Measurements from ENCODE around the gene GBP2. TPM values are rescaled to one million over a fixed set of nuclear protein-coding genes. Genes with fewer than 3 reads are reported as not detected.
"Not testable (repeated sequence)": the region's sequence is repeated elsewhere in the genome, so short reads cannot be mapped to it uniquely, and the experiment has no call there.

Gene GBP2
- total RNA-seq, 2 donors from 2014 or later, result 154 to 357 TPM

DNA sequence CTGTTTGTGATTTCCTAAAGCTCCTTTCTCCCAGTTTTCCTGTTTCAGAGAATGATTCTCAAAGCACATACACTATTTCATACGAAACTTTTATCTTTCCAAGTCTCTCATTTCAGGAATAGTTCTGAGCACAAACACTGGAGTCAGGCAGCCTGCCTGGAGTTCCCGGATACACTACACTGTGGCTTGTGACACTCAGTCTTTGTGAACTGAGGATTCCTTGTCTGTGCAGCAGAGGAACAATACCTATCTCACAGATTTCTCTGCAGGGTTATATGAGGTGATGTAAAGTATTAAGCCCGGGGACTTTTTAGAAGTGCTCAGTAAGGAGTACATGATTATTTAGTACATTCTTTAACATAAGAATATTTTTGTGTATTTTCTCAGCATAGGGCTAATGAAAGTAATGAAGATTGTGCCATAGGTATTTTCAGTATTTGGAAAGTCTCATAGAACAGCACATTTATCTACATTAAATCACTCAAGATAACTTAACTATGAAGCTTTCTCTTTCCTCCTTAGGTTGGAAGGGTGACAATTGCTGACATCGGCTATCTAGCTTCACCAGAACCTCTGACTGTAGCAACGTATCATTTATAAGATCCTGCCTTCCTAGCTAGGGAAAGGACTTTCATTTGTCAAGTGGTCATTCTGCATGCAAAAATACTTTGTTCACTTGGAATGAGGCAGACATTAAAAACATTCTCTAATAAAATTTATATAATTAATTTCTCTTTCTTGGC, 12.9 kb downstream of the GBP2 start:
- Mint-ChIP-seq H3K9me3 (no peaks in the 10 kb centered on the region), H3K4me1 (ENCODE audit: low read depth in 2 of 2) (peaks cover 28 to 32% of the 10 kb centered on the region in 2 donors), H3K27ac (peak overlapping the region in 1 of 2 donors; percentile 34), H3K4me3 (no peak overlapping the region), H3K36me3 (peaks cover 58% of the 10 kb centered on the region), H3K27me3 (no peaks in the 10 kb centered on the region)
- DNase-seq (ENCODE audit: low spot score), result no peak
- ATAC-seq, result no peak

DNA sequence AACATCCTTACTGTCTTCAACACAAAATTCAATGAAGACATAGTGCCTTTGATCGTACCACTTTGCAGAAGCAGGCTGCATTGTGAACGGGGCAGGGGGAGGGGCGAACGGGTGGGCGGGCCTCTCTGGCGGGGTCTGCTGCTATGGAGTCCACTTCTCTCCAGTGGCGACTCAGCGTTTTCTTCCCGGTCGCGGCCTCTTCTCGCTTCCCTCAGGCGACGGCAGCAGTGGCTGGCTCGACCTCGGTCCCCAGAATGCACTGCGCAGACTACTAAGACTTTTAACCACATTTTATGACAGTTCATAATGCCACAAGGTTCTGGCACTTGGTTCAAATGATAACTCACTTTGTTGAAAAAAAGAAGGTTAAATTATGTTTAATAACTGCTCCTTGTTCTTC, 21.2 kb downstream of the GBP2 start:
- Mint-ChIP-seq H3K36me3 (peaks cover 58% of the 10 kb centered on the region), H3K4me1 (ENCODE audit: low read depth in 2 of 2) (peaks cover 20 to 22% of the 10 kb centered on the region in 2 donors), H3K9me3 (no peaks in the 10 kb centered on the region), H3K27ac (peak overlapping the region; percentile 7 to 62), H3K4me3 (no peak overlapping the region), H3K27me3 (no peaks in the 10 kb centered on the region)
- ATAC-seq, result no peak
- no peak for DNase-seq (ENCODE audit: low spot score)

DNA sequence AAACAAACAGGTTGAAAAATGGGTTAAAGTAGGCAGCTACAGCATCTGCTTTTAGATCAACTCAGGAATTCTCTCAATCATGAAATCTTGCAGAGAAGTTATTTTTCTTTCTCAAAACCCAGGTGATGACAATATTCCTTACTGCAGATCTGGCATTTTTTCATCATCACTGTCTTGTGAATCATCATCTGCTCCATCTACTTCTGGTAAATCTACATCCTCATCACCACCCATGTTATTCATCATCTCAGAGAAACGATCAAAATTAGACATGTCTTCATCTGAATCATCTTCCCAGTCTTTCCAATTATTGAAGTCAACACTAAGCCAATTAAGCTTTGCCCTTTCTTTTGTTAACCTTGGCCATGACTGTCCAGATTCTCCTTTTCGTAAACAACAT, 21.8 kb downstream of the GBP2 start:
- H3K27ac Mint-ChIP-seq, result peak overlapping the region; percentile 7 to 62
- peaks cover 21% of the 10 kb centered on the region in 2 donors for H3K4me1 Mint-ChIP-seq (ENCODE audit: low read depth in 2 of 2)
- no peaks in the 10 kb centered on the region for H3K9me3 Mint-ChIP-seq
- peaks cover 53% of the 10 kb centered on the region for H3K36me3 Mint-ChIP-seq
- DNase-seq (ENCODE audit: low spot score), result no peak
- no peaks in the 10 kb centered on the region for H3K27me3 Mint-ChIP-seq
- H3K4me3 Mint-ChIP-seq, result no peak overlapping the region
- no peak for ATAC-seq

DNA sequence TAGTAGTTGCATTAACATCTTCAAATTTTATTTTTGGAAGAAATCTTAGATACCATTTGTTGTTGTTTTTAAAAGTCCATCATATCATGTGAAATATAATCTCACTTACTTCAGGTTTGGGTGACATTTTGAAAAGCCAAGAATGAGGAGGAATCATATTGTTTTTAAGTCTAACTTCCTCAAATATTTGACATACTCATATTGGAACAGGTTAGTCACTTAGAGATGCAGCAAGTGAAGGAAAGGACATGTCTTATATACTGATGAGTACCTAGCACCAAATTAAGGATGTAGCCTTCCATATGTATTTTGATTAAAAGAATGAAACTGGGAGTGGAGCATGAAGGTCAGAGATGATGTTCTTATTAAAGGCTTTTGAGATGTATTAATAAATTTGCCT, 23.9 kb downstream of the GBP2 start:
- Mint-ChIP-seq H3K9me3 (peaks cover 3% of the 10 kb centered on the region), H3K27ac (no peak overlapping the region), H3K4me1 (ENCODE audit: low read depth in 2 of 2) (peaks cover 14% of the 10 kb centered on the region in 2 donors), H3K36me3 (peaks cover 37% of the 10 kb centered on the region), H3K4me3 (no peak overlapping the region), H3K27me3 (peaks cover 0 to 2% of the 10 kb centered on the region in 2 donors)
- ATAC-seq (no peak), DNase-seq (ENCODE audit: low spot score) (no peak)

DNA sequence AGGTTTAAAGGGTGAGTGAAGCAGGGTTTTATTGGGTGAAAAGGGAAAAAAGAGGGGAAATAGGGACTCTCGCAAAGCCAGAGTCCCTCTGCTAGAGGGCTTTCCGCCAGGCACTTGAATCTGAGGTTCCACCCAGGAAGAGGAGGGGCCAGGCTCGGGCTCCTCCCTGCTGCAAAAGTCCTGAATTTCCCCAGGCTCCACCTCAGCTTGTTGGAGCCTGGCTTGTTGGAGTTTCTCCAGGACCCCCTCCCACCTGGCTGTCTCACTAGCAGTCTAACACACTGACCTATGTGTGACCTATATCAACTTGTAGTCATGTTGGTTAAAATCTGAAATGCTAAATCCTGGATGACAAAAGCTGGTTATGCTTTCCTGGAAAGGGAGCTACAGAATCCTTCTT, 25.5 kb downstream of the GBP2 start:
- H3K27me3 Mint-ChIP-seq, result peaks cover 0 to 2% of the 10 kb centered on the region in 2 donors
- DNase-seq (ENCODE audit: low spot score) (no peak), ATAC-seq (no peak)
- no peak overlapping the region for H3K27ac Mint-ChIP-seq
- H3K36me3 Mint-ChIP-seq, result peaks cover 25% of the 10 kb centered on the region
- H3K4me3 Mint-ChIP-seq, result no peak overlapping the region
- peaks cover 2 to 9% of the 10 kb centered on the region in 2 donors for H3K4me1 Mint-ChIP-seq (ENCODE audit: low read depth in 2 of 2)
- peaks cover 3% of the 10 kb centered on the region for H3K9me3 Mint-ChIP-seq

DNA sequence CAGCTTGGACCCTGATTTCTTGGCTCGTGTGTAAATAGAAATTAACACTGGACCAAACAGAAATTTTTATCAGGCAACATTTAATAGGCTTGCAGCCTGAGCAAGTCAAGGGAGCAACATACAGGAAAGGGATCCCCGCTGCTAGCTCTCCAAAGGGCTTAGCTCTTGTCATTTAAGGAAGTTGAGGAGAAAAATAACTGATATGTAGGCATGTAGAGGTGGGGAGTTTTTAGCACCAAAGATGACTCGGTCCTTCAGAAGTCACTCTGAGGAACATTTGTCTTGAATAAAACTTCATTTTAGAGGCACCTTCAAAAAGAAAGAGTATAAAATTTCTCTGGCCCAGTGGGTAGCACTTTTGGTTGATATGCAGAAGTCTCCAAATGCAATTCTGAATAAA, 27.1 kb downstream of the GBP2 start:
- ATAC-seq (no peak), DNase-seq (ENCODE audit: low spot score) (no peak)
- Mint-ChIP-seq H3K27ac (peak overlapping the region in 1 of 2 donors; percentile 29), H3K9me3 (peaks cover 3% of the 10 kb centered on the region), H3K4me3 (no peak overlapping the region), H3K27me3 (peaks cover 0 to 2% of the 10 kb centered on the region in 2 donors), H3K36me3 (peaks cover 10% of the 10 kb centered on the region), H3K4me1 (ENCODE audit: low read depth in 2 of 2) (peaks cover 0 to 6% of the 10 kb centered on the region in 2 donors)

DNA sequence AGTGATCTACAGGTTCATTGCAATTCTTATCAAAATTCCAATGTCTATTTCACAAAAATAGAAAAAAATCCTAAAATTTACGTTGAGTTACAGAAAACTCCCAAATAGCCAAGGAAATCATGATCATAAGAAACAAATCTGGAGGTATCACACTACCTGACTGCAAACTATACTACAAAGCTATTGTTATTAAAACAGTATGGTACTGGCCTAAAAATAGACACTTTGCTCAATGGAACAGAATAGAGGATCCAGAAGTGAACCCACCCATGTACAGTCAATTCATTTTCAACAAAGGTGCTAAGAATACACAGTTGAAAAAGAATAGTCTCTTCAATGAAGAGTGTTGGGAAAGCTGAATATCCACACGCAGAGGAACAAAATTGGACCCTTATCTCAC, 30.2 kb downstream of the GBP2 start:
- peaks cover 0 to 3% of the 10 kb centered on the region in 2 donors for H3K4me1 Mint-ChIP-seq (ENCODE audit: low read depth in 2 of 2)
- H3K9me3 Mint-ChIP-seq, result peaks cover 3% of the 10 kb centered on the region
- no peak overlapping the region for H3K4me3 Mint-ChIP-seq
- H3K36me3 Mint-ChIP-seq, result peaks cover 8% of the 10 kb centered on the region
- no peak for ATAC-seq
- no peak overlapping the region for H3K27ac Mint-ChIP-seq
- H3K27me3 Mint-ChIP-seq, result peaks cover 0 to 2% of the 10 kb centered on the region in 2 donors
- DNase-seq (ENCODE audit: low spot score), result no peak

DNA sequence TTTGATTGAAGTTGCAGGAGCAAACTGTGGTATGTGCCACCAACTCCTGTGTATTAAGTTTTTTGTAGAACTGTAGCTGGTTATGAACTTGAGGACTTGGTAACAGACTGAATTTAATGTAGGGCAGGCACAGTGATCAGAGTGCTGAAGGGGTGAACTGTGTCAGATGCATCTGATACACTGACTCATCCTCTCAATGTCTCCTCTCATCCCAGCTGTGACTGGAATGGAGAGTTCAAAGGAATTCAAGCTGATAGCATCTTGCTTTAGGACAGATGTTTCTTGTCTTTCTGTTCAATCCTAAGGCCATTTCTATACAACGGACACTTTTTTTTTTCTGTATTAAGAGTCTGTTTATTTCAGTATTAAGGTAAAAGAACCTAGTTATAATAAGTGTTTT, 36.0 kb downstream of the GBP2 start:
- H3K4me1 Mint-ChIP-seq (ENCODE audit: low read depth in 2 of 2), result no peaks in the 10 kb centered on the region
- ATAC-seq, result no peak
- no peak overlapping the region for H3K4me3 Mint-ChIP-seq
- H3K9me3 Mint-ChIP-seq, result no peaks in the 10 kb centered on the region
- no peak for DNase-seq (ENCODE audit: low spot score)
- H3K27ac Mint-ChIP-seq, result no peak overlapping the region
- H3K27me3 Mint-ChIP-seq, result no peaks in the 10 kb centered on the region
- H3K36me3 Mint-ChIP-seq, result no peaks in the 10 kb centered on the region

DNA sequence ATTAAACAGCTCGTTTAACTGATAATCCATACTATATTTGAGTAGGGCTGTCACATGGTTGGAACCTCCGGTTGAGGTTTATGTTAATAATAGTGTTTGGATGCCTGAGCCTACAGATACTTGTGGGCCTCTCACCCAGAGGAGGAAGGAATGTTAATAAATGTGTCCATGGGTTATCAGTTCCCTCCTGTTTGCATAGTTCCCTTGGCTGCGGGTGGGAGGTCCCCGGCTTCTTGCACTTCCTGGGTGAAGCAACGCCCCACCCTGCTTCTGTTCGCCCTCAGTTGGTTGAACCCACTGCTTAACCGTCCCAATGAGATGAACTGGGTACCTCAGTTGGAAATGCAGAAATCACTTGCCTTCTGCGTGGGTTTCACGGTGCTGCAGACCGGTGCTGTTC, 37.3 kb downstream of the GBP2 start:
- Mint-ChIP-seq H3K9me3 (no peaks in the 10 kb centered on the region), H3K4me1 (ENCODE audit: low read depth in 2 of 2) (peaks cover 2 to 8% of the 10 kb centered on the region in 2 donors), H3K27ac (no peak overlapping the region), H3K36me3 (no peaks in the 10 kb centered on the region), H3K4me3 (no peak overlapping the region), H3K27me3 (no peaks in the 10 kb centered on the region)
- no peak for ATAC-seq
- no peak for DNase-seq (ENCODE audit: low spot score)

DNA sequence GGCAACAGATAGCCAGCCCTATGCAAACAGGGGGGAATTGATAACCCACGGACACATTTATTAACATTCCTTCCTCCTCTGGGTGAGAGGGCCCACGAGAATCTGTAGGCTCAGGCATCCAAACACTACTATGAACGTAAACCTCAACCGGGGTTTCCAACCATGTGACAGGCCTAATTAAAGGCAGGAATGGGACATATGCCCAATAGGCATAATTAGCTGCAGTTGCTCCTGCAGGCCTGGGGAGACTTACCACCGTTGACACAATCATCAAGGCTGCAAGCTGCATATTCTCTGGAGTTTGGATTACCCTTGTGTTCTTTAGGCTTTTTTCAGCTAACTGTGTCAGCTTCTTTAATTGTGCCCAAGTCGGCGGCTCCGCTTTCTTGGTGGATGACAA, 38.7 kb downstream of the GBP2 start:
- ATAC-seq (no peak), DNase-seq (ENCODE audit: low spot score) (no peak)
- Mint-ChIP-seq H3K36me3 (no peaks in the 10 kb centered on the region), H3K4me1 (ENCODE audit: low read depth in 2 of 2) (peaks cover 2 to 8% of the 10 kb centered on the region in 2 donors), H3K9me3 (no peaks in the 10 kb centered on the region), H3K27ac (no peak overlapping the region), H3K4me3 (no peak overlapping the region), H3K27me3 (no peaks in the 10 kb centered on the region)

DNA sequence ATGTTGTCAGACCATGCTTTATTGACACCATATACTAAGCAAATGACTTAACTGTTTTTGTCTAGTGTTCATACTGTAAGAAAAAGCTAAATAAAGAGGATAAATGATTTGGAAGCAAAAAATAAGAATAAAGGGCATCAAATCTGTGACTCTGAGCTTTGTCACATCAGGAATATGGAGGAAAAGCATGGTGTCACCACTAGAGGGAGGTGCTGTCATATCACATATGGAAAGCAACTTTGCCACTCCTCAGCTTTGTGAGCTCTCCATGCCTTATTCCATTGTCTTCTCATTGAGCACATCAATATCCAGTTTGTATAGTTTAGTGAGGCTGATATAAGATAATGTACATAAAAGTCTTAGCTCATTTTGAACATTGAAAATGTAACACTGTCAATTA, 40.1 kb downstream of the GBP2 start:
- Mint-ChIP-seq H3K9me3 (no peaks in the 10 kb centered on the region), H3K27me3 (no peaks in the 10 kb centered on the region), H3K4me1 (ENCODE audit: low read depth in 2 of 2) (peaks cover 2 to 8% of the 10 kb centered on the region in 2 donors), H3K27ac (no peak overlapping the region), H3K4me3 (no peak overlapping the region), H3K36me3 (no peaks in the 10 kb centered on the region)
- no peak for DNase-seq (ENCODE audit: low spot score)
- peak in 1 of 2 donors; percentile 65 for ATAC-seq

DNA sequence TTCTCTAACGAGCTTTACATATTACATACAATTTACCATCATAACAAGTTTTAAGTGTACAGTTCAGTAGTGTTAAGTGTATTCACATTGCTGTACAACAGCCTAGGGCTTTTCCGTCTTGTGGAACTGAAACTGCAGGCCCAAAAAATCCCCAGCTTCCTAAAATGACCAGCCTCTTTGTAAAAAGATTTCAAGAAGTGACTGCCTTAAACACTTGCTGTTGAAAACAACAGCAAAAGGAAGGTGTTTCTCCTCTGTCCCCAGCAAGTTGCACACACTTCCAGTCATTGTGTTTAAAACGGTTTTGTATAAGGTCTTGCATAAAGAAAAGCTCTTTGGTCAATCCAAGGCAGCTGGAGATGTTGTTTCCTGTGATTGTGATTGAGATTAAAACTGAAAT, 44.9 kb downstream of the GBP2 start:
- Mint-ChIP-seq H3K4me1 (ENCODE audit: low read depth in 2 of 2) (peaks cover 2 to 8% of the 10 kb centered on the region in 2 donors), H3K9me3 (no peaks in the 10 kb centered on the region), H3K36me3 (peaks cover 9% of the 10 kb centered on the region), H3K27ac (peak overlapping the region in 1 of 2 donors; percentile 80), H3K27me3 (no peaks in the 10 kb centered on the region), H3K4me3 (no peak overlapping the region)
- ATAC-seq, result peak; percentile 27 to 69
- no peak for DNase-seq (ENCODE audit: low spot score)

DNA sequence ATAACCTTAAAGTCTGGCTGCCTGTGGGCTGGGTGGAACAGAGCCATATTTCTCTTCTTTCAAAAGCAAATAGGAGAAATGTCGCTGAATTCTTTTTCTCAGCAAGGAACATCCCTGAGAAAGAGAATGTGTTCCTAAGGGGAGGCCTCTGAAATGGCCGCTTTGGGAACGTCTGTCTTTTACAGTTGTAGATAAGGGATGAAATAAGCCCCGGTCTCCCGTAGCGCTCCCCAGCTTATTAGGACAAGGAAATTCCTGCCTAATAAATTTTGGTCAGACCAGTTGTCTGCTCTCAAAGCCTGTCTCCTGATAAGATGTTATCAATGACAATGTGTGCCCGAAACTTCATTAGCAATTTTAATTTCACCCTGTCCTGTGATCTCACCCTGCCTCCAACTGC, 45.8 kb downstream of the GBP2 start:
- not testable (repeated sequence) for H3K4me1 Mint-ChIP-seq (ENCODE audit: low read depth in 2 of 2); H3K27me3 Mint-ChIP-seq; DNase-seq (ENCODE audit: low spot score); H3K36me3 Mint-ChIP-seq; H3K4me3 Mint-ChIP-seq; H3K9me3 Mint-ChIP-seq; ATAC-seq
- H3K27ac Mint-ChIP-seq, result peak overlapping the region in 1 of 2 donors; percentile 80

DNA sequence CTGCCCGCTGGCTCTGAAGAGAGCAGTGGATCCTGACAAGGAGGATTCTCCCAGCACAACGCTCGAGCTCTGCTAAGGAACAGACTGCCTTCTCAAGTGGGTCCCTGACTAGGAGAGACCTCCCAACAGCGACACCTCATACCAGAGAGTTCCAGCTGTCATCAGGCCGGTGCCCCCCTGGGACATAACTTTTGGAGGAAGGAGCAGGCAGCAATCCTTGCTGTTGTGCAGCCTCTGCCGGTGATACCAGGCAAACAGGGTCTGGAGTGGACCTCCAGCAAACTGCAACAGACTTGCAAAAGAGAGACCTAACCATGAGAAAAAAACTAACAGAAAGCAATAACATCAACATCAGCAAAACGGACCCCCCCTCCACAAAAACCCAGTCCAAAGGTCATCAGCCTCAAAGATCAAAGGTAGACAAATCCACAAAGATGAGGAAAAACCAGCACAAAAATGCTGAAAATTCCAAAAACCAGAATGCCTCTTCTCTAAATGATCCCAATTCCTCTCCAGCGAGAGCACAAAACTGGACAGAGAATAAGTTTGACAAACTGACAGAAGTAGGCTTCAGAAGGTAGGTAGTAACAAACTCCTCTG, 53.3 kb downstream of the GBP2 start:
- H3K4me3 Mint-ChIP-seq; ATAC-seq; DNase-seq (ENCODE audit: low spot score); H3K27me3 Mint-ChIP-seq: not testable (repeated sequence)
- Mint-ChIP-seq H3K27ac (peak overlapping the region in 1 of 2 donors; percentile 7), H3K4me1 (ENCODE audit: low read depth in 2 of 2) (peaks cover 21 to 23% of the 10 kb centered on the region in 2 donors), H3K9me3 (peaks cover 15% of the 10 kb centered on the region), H3K36me3 (peaks cover 13% of the 10 kb centered on the region)

Data from natural killer cell treated with Interleukin-12 subunit alpha and Interleukin-12 subunit beta and Interleukin-15 and Interleukin-18, amount 100 ng/mL, for 72 hours (primary cell).